ENCODE measurements around the gene RBM15B. TPM values are rescaled to one million over a fixed set of nuclear protein-coding genes. Genes with fewer than 3 reads are reported as not detected.

Gene RBM15B
- total RNA-seq, 1 experiment from 2014 or later, result 61.1 TPM

GRCh38 chr3:51357856-51358255 lies 33.2 kb upstream of the RBM15B start:
- H2BK20ac ChIP-seq (ENCODE audit: low read depth, low read length, poor library complexity, severe bottlenecking), result no peak overlapping the region
- no peaks in the 10 kb centered on the region for H3K9me3 Mint-ChIP-seq
- no peaks in the 10 kb centered on the region for H3K23me2 ChIP-seq (ENCODE audit: insufficient read length, low read depth, low read length, poor library complexity, severe bottlenecking)
- H2AFZ ChIP-seq (ENCODE audit: low read length), result no peak overlapping the region
- H3K56ac ChIP-seq (ENCODE audit: insufficient read length, low read depth, low read length), result no peak overlapping the region
- H3K14ac ChIP-seq (ENCODE audit: insufficient read depth, low read length), result no peak overlapping the region
- H3K27ac ChIP-seq (ENCODE audit: insufficient read length, low read depth, low read length), result no peak overlapping the region
- no peak overlapping the region for H2BK120ac ChIP-seq (ENCODE audit: low read depth, low read length, poor library complexity, severe bottlenecking)
- WGBS (ENCODE audit: extremely low coverage, insufficient read length, low lambda C conversion rate), result no CpG with 5 or more reads among the region's 4 CpGs
- H3K9ac ChIP-seq (ENCODE audit: extremely low read depth, insufficient read length, low read length), result no peak overlapping the region
- H2BK15ac ChIP-seq (ENCODE audit: low read depth, low read length), result no peak overlapping the region
- no peak overlapping the region for H3K18ac ChIP-seq (ENCODE audit: insufficient read length, low read depth, low read length)
- H3T11ph ChIP-seq (ENCODE audit: low read length), result no peak overlapping the region
- no peak overlapping the region for H3K4me2 ChIP-seq (ENCODE audit: insufficient read depth, insufficient read length, low read length)
- H3K4me1 ChIP-seq (ENCODE audit: insufficient read depth, low read length), result no peaks in the 10 kb centered on the region
- H3K79me1 ChIP-seq (ENCODE audit: insufficient read depth, low read depth, low read length, poor library complexity, severe bottlenecking), result no peaks in the 10 kb centered on the region
- H4K8ac ChIP-seq (replicated peaks; ENCODE audit: insufficient read length, low read depth, low read length), result no peak overlapping the region
- no peak overlapping the region for H4K5ac ChIP-seq (ENCODE audit: insufficient read length, low read depth, low read length)
- H2BK5ac ChIP-seq (ENCODE audit: insufficient read length, low read length), result no peak overlapping the region
- no peak overlapping the region for H3K4ac ChIP-seq (ENCODE audit: low read depth, low read length)
- H3K23ac ChIP-seq (ENCODE audit: insufficient read length, low read depth, low read length), result no peak overlapping the region
- no peak overlapping the region for H2AK5ac ChIP-seq (ENCODE audit: insufficient read length, low read length)
- no peak overlapping the region for H4K91ac ChIP-seq (ENCODE audit: insufficient read length, low read depth, low read length)
- peaks cover 0 to 6% of the 10 kb centered on the region in 2 experiments; a peak in 2 of 4 replicates for H3K4me1 Mint-ChIP-seq
- no peak overlapping the region for H3K4me3 Mint-ChIP-seq
- H3K79me2 ChIP-seq (ENCODE audit: insufficient read depth, low read length), result no peaks in the 10 kb centered on the region
- no peak overlapping the region for H2BK12ac ChIP-seq (ENCODE audit: insufficient read length, low read depth, low read length)
- H3K27me3 ChIP-seq (ENCODE audit: insufficient read depth, low read length), result no peaks in the 10 kb centered on the region
- no peaks in the 10 kb centered on the region for H3K27me3 Mint-ChIP-seq (ENCODE audit: low read depth)
- no peaks in the 10 kb centered on the region for H3K9me3 ChIP-seq (ENCODE audit: control insufficient read depth, low read depth, low read length)
- no peak for DNase-seq
- no peak overlapping the region for H3K27ac Mint-ChIP-seq
- TF ChIP-seq CTCF (conservative IDR thresholded peaks at IDR 0.05), result no peak
- H4K20me1 ChIP-seq (ENCODE audit: control insufficient read depth, insufficient read depth, insufficient read length), result no peaks in the 10 kb centered on the region
- H3K36me3 Mint-ChIP-seq (ENCODE audit: insufficient read depth in 1 of 3, low read depth in 3 of 3), result peaks cover 2 to 26% (median 6%) of the 10 kb centered on the region in 3 experiments; a peak in 5 of 7 replicates
